Keratinocyte (primary cell): ENCODE measurements around the gene DCP1B. TPM values are rescaled to one million over a fixed set of nuclear protein-coding genes. Genes with fewer than 3 reads are reported as not detected.

Experiments
- DNase-seq: peaks from one replicate; pipeline ENCODE4 v3.0.0-alpha.2; 2011; ENCODE audit warnings: low read depth, missing footprints, low spot score
- FAIRE-seq: peaks from 2 replicates; lab custom pipeline; 2011; peaks lifted over from hg19 to GRCh38; lab: Jason Lieb, UNC
- H2AFZ ChIP-seq: 2 replicates; pipeline ENCODE4 v1.6.0; 2012; ENCODE audit warnings: low read length, control low read depth, inconsistent platforms; ENCODE audit not compliant: control insufficient read depth
- H3K27ac ChIP-seq: 2 replicates; pipeline ENCODE4 v1.5.1; 2011; ENCODE audit warnings: low read length; ENCODE audit not compliant: control insufficient read depth, insufficient read depth
- H3K27me3 ChIP-seq: 3 replicates; pipeline ENCODE4 v1.6.0; 2011; ENCODE audit warnings: low read length; ENCODE audit not compliant: control insufficient read depth, insufficient read depth; ENCODE audit errors: extremely low read depth
- H3K36me3 ChIP-seq, 2 experiments: 2 replicates in 1 of 2; 3 replicates in 1 of 2; pipeline ENCODE4 v1.5.1; 2011; ENCODE audit warnings: low read length in 2 of 2, mild to moderate bottlenecking in 1 of 2; ENCODE audit not compliant: control insufficient read depth in 2 of 2, insufficient read depth in 2 of 2; ENCODE audit errors: extremely low read depth in 1 of 2
- H3K4me1 ChIP-seq: 3 replicates; pipeline ENCODE4 v1.5.1; 2011; ENCODE audit warnings: low read length; ENCODE audit not compliant: control insufficient read depth, insufficient read depth; ENCODE audit errors: extremely low read depth
- H3K4me2 ChIP-seq: 3 replicates; pipeline ENCODE4 v1.6.0; 2011; ENCODE audit warnings: low read depth, low read length; ENCODE audit not compliant: control insufficient read depth, insufficient read depth; ENCODE audit errors: extremely low read depth
- H3K4me3 ChIP-seq, 3 experiments: fragments of 200-600 bp in 1 of 3; sonication (generic) in 1 of 3; 2 replicates in 2 of 3; 3 replicates in 1 of 3; pipeline ENCODE4 v1.5.1; 2011 to 2016; ENCODE audit warnings: low read length in 3 of 3, mild to moderate bottlenecking in 3 of 3, control low read depth in 2 of 3, inconsistent platforms in 1 of 3, low read depth in 1 of 3, mixed read lengths in 1 of 3, mixed run types in 1 of 3, moderate library complexity in 1 of 3; ENCODE audit not compliant: control insufficient read depth in 2 of 3, insufficient read depth in 2 of 3; ENCODE audit errors: extremely low read depth in 1 of 3
- H3K79me2 ChIP-seq: 2 replicates; pipeline ENCODE4 v1.6.0; 2012; ENCODE audit warnings: low read length; ENCODE audit not compliant: control insufficient read depth, insufficient read depth
- H3K9ac ChIP-seq: 3 replicates; pipeline ENCODE4 v1.6.0; 2011; ENCODE audit warnings: low read length; ENCODE audit not compliant: control insufficient read depth, insufficient read depth; ENCODE audit errors: extremely low read depth
- H3K9me1 ChIP-seq: 3 replicates; pipeline ENCODE4 v1.6.0; 2011; ENCODE audit warnings: low read length; ENCODE audit not compliant: control insufficient read depth, insufficient read depth; ENCODE audit errors: extremely low read depth
- H3K9me3 ChIP-seq: 2 replicates; pipeline ENCODE4 v1.5.1; 2012; ENCODE audit warnings: low read depth, low read length; ENCODE audit not compliant: control insufficient read depth
- H4K20me1 ChIP-seq: 3 replicates; pipeline ENCODE4 v1.6.0; 2011; ENCODE audit warnings: low read length; ENCODE audit not compliant: control insufficient read depth, insufficient read depth; ENCODE audit errors: extremely low read depth
- EZH2 ChIP-seq: IDR thresholded peaks from one replicate; pipeline ENCODE4 v1.6.1; 2012; ENCODE audit warnings: inconsistent platforms, mild to moderate bottlenecking, low read length, moderate library complexity
- dilution Hi-C: fragments of 300-500 bp; cut with MboI; formaldehyde crosslinking; loops from one replicate; pipeline ENCODE4 v1.7.0; 2020; ENCODE audit warnings: low sequenced_read_pairs; ENCODE audit not compliant: extremely low pct_ligation_motif_present
- polyA plus RNA-seq, 5 experiments: library from polyadenylated mRNA; depleted of rRNA in 3 of 5; stranded (reverse) in 3 of 5; stranded (forward) in 1 of 5; unstranded in 1 of 5; fragments of >200 nt; gene quantifications; 1 replicate in 1 of 5; 2 replicates in 3 of 5; 3 replicates in 1 of 5; pipeline versions ENCODE4 v1.2.1 to v1.2.3, GENCODE V29; 2011 to 2012; ENCODE audit warnings: missing spikeins in 2 of 5, low read depth in 1 of 5, low replicate concordance in 1 of 5
- TF ChIP-seq, protein P1 (sequence below), 3 experiments: IDR thresholded peaks in 1 of 3; conservative IDR thresholded peaks in 1 of 3; optimal IDR thresholded peaks in 1 of 3; 2 replicates in 2 of 3; 3 replicates in 1 of 3; pipeline versions ENCODE3 to v1.5.1; 2011; ENCODE audit warnings: low read length in 3 of 3, mild to moderate bottlenecking in 3 of 3, moderate library complexity in 2 of 3, control low read depth in 1 of 3, inconsistent platforms in 1 of 3; ENCODE audit not compliant: insufficient read depth in 2 of 3; ENCODE audit errors: extremely low read depth in 1 of 3

Gene DCP1B
- polyA plus RNA-seq, 1 donor (not counting 4 experiments of a cell fraction or from before 2014, with no cell fraction given), result 9.7 TPM

DNA sequence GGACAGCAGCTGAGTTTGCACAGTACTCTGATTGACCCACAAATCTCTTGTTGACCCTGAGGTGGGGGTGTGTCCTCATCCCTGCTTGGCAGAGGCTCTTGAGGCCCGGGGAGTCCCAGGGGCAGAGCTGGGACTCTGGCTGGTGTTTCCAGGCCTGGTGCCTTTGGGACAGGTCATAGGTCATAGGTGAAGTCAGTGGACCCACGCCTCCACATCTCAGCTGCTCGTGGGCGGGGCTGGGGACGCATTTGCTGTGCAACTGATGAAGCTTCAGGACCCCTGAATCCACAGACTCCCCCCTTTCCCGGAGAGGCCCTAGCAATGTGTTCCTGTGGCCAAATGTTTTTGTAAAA, 85.4 kb downstream of the DCP1B start:
- no peaks in the 10 kb centered on the region for H4K20me1 ChIP-seq
- TF ChIP-seq EZH2, result no peak
- TF ChIP-seq, protein P1, sequence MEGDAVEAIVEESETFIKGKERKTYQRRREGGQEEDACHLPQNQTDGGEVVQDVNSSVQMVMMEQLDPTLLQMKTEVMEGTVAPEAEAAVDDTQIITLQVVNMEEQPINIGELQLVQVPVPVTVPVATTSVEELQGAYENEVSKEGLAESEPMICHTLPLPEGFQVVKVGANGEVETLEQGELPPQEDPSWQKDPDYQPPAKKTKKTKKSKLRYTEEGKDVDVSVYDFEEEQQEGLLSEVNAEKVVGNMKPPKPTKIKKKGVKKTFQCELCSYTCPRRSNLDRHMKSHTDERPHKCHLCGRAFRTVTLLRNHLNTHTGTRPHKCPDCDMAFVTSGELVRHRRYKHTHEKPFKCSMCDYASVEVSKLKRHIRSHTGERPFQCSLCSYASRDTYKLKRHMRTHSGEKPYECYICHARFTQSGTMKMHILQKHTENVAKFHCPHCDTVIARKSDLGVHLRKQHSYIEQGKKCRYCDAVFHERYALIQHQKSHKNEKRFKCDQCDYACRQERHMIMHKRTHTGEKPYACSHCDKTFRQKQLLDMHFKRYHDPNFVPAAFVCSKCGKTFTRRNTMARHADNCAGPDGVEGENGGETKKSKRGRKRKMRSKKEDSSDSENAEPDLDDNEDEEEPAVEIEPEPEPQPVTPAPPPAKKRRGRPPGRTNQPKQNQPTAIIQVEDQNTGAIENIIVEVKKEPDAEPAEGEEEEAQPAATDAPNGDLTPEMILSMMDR (optimal IDR thresholded peaks at IDR 0.05 in 1 of 3, IDR thresholded peaks at IDR 0.05 in 1 of 3, conservative IDR thresholded peaks at IDR 0.05 in 1 of 3; ENCODE audit: extremely low read depth in 1 of 3, insufficient read depth in 2 of 3, low read length in 3 of 3), result no peak
- no peaks in the 10 kb centered on the region for H3K4me1 ChIP-seq
- no peaks in the 10 kb centered on the region for H3K9me3 ChIP-seq
- DNase-seq, result no peak
- H3K27ac ChIP-seq, result no peak overlapping the region
- no peaks in the 10 kb centered on the region for H3K36me3 ChIP-seq
- dilution Hi-C loops, result no loop called here
- FAIRE-seq, result no peak
- H3K79me2 ChIP-seq, result no peaks in the 10 kb centered on the region
- no peak overlapping the region for H3K4me2 ChIP-seq
- H3K4me3 ChIP-seq, result no peak overlapping the region
- no peak overlapping the region for H3K9ac ChIP-seq
- H3K9me1 ChIP-seq, result no peaks in the 10 kb centered on the region
- H3K27me3 ChIP-seq, result peaks cover 43% of the 10 kb centered on the region
- no peak overlapping the region for H2AFZ ChIP-seq

DNA sequence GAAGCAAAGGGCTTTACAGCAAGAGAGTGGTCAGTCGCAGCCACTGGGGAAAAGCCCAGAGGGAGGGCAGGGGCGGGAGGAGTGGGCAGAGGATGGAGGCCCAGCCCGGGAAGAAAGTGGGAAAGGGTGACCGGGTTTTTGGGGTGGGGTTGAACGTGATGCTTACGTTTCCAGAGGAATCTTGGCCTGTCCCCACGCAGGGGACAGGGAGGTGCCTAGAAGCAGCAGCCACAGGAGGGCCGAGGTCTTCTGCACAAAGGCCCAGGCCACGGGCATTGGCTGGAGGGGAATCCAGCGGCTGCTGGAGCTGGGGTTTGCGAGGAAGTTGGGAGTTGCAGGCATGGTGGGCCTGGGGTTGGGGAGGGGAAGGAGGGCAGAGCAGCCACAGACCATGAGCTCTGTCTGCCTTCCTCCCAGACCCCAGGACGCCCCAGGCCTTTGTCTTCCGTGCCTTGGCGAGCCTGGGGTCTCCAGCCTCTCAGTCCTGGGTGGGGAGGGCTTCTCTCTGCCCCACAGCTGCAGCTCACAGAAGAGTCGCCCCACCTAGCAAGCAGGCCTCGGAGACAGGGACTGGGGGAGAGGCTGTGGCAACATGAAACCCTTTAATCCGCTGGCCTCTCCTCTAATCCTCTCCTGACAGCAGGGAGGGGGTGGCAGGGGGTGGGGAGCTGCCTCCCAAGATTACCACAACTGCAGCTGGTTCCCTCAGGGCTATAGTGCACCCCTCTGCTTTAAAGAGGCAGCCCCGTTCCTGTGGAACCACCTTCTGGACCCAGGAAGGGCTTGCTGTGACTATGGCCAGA, 86.0 kb downstream of the DCP1B start, which contains the start of gene CACNA2D4:
Gene CACNA2D4, minus strand, starts transcription at position 572 of the 803 bp plus-strand sequence. Its CDS starts 179 bp downstream, at position 393.
- H3K9me1 ChIP-seq, result no peaks in the 10 kb centered on the region
- TF ChIP-seq, protein P1 (optimal IDR thresholded peaks at IDR 0.05 in 1 of 3, IDR thresholded peaks at IDR 0.05 in 1 of 3, conservative IDR thresholded peaks at IDR 0.05 in 1 of 3; ENCODE audit: extremely low read depth in 1 of 3, insufficient read depth in 2 of 3, low read length in 3 of 3), result no peak
- no peak for TF ChIP-seq EZH2
- H3K27me3 ChIP-seq, result peaks cover 43% of the 10 kb centered on the region
- no peak within 1 kb of the TSS for H3K9ac ChIP-seq
- FAIRE-seq (no peak), DNase-seq (no peak)
- no peaks in the 10 kb centered on the region for H3K36me3 ChIP-seq
- no peak within 1 kb of the TSS for H2AFZ ChIP-seq
- no peak within 1 kb of the TSS for H3K27ac ChIP-seq
- dilution Hi-C loops, result no loop called here
- no peaks in the 10 kb centered on the region for H3K4me1 ChIP-seq
- no peak within 1 kb of the TSS for H3K4me2 ChIP-seq
- H3K79me2 ChIP-seq, result no peaks in the 10 kb centered on the region
- no peak within 1 kb of the TSS for H3K4me3 ChIP-seq
- no peaks in the 10 kb centered on the region for H3K9me3 ChIP-seq
- no peaks in the 10 kb centered on the region for H4K20me1 ChIP-seq
